H1 (cell line): ENCODE data around the gene HS6ST3. TPM values are rescaled to one million over a fixed set of nuclear protein-coding genes. Genes with fewer than 3 reads are reported as not detected.

ENCODE experiments used
- CTCF ChIA-PET: fragments of 300-600 bp; sonication (Branson Sonifier 250); formaldehyde crosslinking; loops from one replicate; lab custom pipeline; 2021; ENCODE audit not compliant: partially characterized antibody; lab: Charles Lee
- POLR2A ChIA-PET: fragments of 300-600 bp; sonication (Branson Sonifier 250); formaldehyde crosslinking; loops from one replicate; lab custom pipeline; 2021; ENCODE audit warnings: inconsistent platforms; ENCODE audit not compliant: partially characterized antibody; lab: Charles Lee
- DNase-seq, 2 experiments: peaks; one replicate each; pipeline versions ENCODE4 v3.0.0 to v3.0.0-alpha.2; 2010 to 2022; ENCODE audit warnings: low spot score in 2 of 2, low read depth in 1 of 2, mixed read lengths in 1 of 2
- FAIRE-seq: peaks from 2 replicates; lab custom pipeline; 2011; peaks lifted over from hg19 to GRCh38; lab: Jason Lieb, UNC
- H2AFZ ChIP-seq: 2 replicates; pipeline ENCODE4 v1.8.1; 2012; ENCODE audit warnings: low read length, inconsistent platforms
- H2AK5ac ChIP-seq: 2 replicates; pipeline ENCODE4 v1.6.1; 2013; ENCODE audit warnings: low read depth, low read length
- H2BK120ac ChIP-seq: replicated peaks from 2 replicates; pipeline ENCODE3; 2013; ENCODE audit warnings: low read depth, low read length, inconsistent platforms
- H2BK12ac ChIP-seq: 2 replicates; pipeline ENCODE4 v1.6.1; 2013; ENCODE audit warnings: low read depth, low read length
- H2BK15ac ChIP-seq: 2 replicates; pipeline ENCODE4 v1.6.1; 2013; ENCODE audit warnings: low read length
- H2BK20ac ChIP-seq: 2 replicates; pipeline ENCODE4 v1.6.1; 2013; ENCODE audit warnings: low read length
- H2BK5ac ChIP-seq: 2 replicates; pipeline ENCODE4 v1.6.1; 2013; ENCODE audit warnings: low read depth, low read length
- H3K14ac ChIP-seq: 2 replicates; pipeline ENCODE4 v1.6.1; 2013; ENCODE audit warnings: inconsistent platforms; ENCODE audit not compliant: insufficient read length
- H3K18ac ChIP-seq: 2 replicates; pipeline ENCODE4 v1.6.1; 2013; ENCODE audit warnings: low read length; ENCODE audit errors: extremely low read depth
- H3K23ac ChIP-seq: 2 replicates; pipeline ENCODE4 v1.6.1; 2013; ENCODE audit warnings: inconsistent platforms; ENCODE audit not compliant: insufficient read length
- H3K23me2 ChIP-seq: 2 replicates; pipeline ENCODE4 v1.6.1; 2013; ENCODE audit warnings: low read depth, low read length
- H3K27ac ChIP-seq: 2 replicates; pipeline ENCODE4 v1.6.1; 2011; ENCODE audit warnings: low read depth, low read length, inconsistent platforms
- H3K27me3 ChIP-seq, 4 experiments: replicated peaks in 1 of 4; 1 replicate in 1 of 4; 2 replicates in 3 of 4; pipeline versions ENCODE4 v1.6.1 to v1.8.1; 2011 to 2013; ENCODE audit warnings: low read length in 3 of 4, mild to moderate bottlenecking in 3 of 4, inconsistent platforms in 2 of 4, mixed read lengths in 2 of 4, moderate library complexity in 1 of 4; ENCODE audit not compliant: control insufficient read depth in 3 of 4, insufficient read depth in 3 of 4; ENCODE audit errors: extremely low read depth in 1 of 4
- H3K36me3 ChIP-seq, 4 experiments: 2 replicates each; pipeline versions ENCODE4 v1.6.1 to v1.8.1; 2011 to 2013; ENCODE audit warnings: mild to moderate bottlenecking in 4 of 4, low read length in 3 of 4, moderate library complexity in 2 of 4, control low read depth in 1 of 4, inconsistent platforms in 1 of 4; ENCODE audit not compliant: insufficient read depth in 4 of 4, control insufficient read depth in 2 of 4
- H3K4ac ChIP-seq: replicated peaks from 2 replicates; pipeline ENCODE3; 2013; ENCODE audit warnings: low read length, low read depth, mixed read lengths, inconsistent platforms; ENCODE audit not compliant: insufficient read length
- H3K4me1 ChIP-seq, 4 experiments: replicated peaks in 1 of 4; 1 replicate in 1 of 4; 2 replicates in 3 of 4; pipeline versions ENCODE4 v1.6.1 to v1.8.1; 2011 to 2013; ENCODE audit warnings: low read length in 3 of 4, inconsistent platforms in 2 of 4, mixed read lengths in 1 of 4; ENCODE audit not compliant: insufficient read depth in 4 of 4, control insufficient read depth in 3 of 4
- H3K4me2 ChIP-seq, 2 experiments: 2 replicates each; pipeline versions ENCODE4 v1.6.1 to v1.8.1; 2011 to 2013; ENCODE audit warnings: low read depth in 2 of 2, low read length in 2 of 2, control low read depth in 1 of 2, inconsistent platforms in 1 of 2, mild to moderate bottlenecking in 1 of 2; ENCODE audit not compliant: insufficient read depth in 1 of 2
- H3K4me3 ChIP-seq, 4 experiments: fragments of 200-600, 300-600 bp in 1 of 4; sonication (generic), shearing (Covaris generic), sonication (Bioruptor Twin) in 1 of 4; 2 replicates each; pipeline versions ENCODE4 v1.5.1 to v1.8.1; 2011 to 2016; ENCODE audit warnings: low read length in 4 of 4, low read depth in 3 of 4, control low read depth in 2 of 4, inconsistent platforms in 2 of 4, mild to moderate bottlenecking in 2 of 4, mixed read lengths in 1 of 4, moderate library complexity in 1 of 4; ENCODE audit not compliant: insufficient read depth in 2 of 4; ENCODE audit errors: extremely low read depth in 1 of 4
- H3K56ac ChIP-seq: replicated peaks from 2 replicates; pipeline ENCODE3; 2013; ENCODE audit warnings: low read depth, mild to moderate bottlenecking, mixed read lengths, low read length, inconsistent platforms; ENCODE audit not compliant: insufficient read length
- H3K79me1 ChIP-seq: 2 replicates; pipeline ENCODE4 v1.6.1; 2013; ENCODE audit warnings: low read depth, low read length, control low read depth
- H3K79me2 ChIP-seq, 2 experiments: 2 replicates each; pipeline versions ENCODE4 v1.6.1 to v1.8.1; 2012 to 2013; ENCODE audit warnings: low read length in 2 of 2, mild to moderate bottlenecking in 2 of 2, inconsistent platforms in 1 of 2; ENCODE audit not compliant: insufficient read depth in 2 of 2, control insufficient read depth in 1 of 2
- H3K9ac ChIP-seq, 4 experiments: replicated peaks in 1 of 4; 1 replicate in 1 of 4; 2 replicates in 3 of 4; pipeline versions ENCODE4 v1.6.1 to v1.8.1; 2011 to 2013; ENCODE audit warnings: low read depth in 3 of 4, low read length in 3 of 4, control low read depth in 2 of 4, mild to moderate bottlenecking in 2 of 4, moderate library complexity in 2 of 4, inconsistent platforms in 1 of 4; ENCODE audit errors: extremely low read depth in 1 of 4
- H3K9me3 ChIP-seq, 2 experiments: 2 replicates each; pipeline versions ENCODE4 v1.6.1 to v1.8.1; 2012 to 2013; ENCODE audit warnings: mild to moderate bottlenecking in 2 of 2, moderate library complexity in 2 of 2, control low read depth in 1 of 2, inconsistent platforms in 1 of 2, low read depth in 1 of 2, low read length in 1 of 2, mixed read lengths in 1 of 2; ENCODE audit not compliant: insufficient read depth in 2 of 2
- H4K20me1 ChIP-seq, 2 experiments: replicated peaks in 1 of 2; 2 replicates each; pipeline versions ENCODE3 to v1.8.1; 2011 to 2013; ENCODE audit warnings: inconsistent platforms in 2 of 2, low read length in 2 of 2, mild to moderate bottlenecking in 1 of 2; ENCODE audit not compliant: insufficient read depth in 2 of 2, control insufficient read depth in 1 of 2
- H4K5ac ChIP-seq: 2 replicates; pipeline ENCODE4 v1.6.1; 2013; ENCODE audit warnings: low read length, low read depth, mixed read lengths, inconsistent platforms; ENCODE audit not compliant: insufficient read length
- H4K8ac ChIP-seq: 2 replicates; pipeline ENCODE4 v1.8.0; 2013; ENCODE audit warnings: mild to moderate bottlenecking, moderate library complexity, low read length, inconsistent platforms; ENCODE audit not compliant: insufficient read depth; ENCODE audit errors: extremely low read depth
- H4K91ac ChIP-seq: replicated peaks from 2 replicates; pipeline ENCODE3; 2013; ENCODE audit warnings: low read length, mixed read lengths, inconsistent platforms; ENCODE audit not compliant: insufficient read length
- ASH2L ChIP-seq: fragments of 200-600, 300-600 bp; sonication (generic); IDR thresholded peaks from one replicate; pipeline ENCODE4 v1.7.1; 2017; ENCODE audit warnings: low read length
- BACH1 ChIP-seq: IDR thresholded peaks from 2 replicates; pipeline ENCODE4 v1.6.1; 2012; ENCODE audit warnings: low read length, improper control_type of control experiment
- CBX5 ChIP-seq: fragments of 300-800, 300-1000 bp; sonication (generic); IDR thresholded peaks from 2 replicates; pipeline ENCODE4 v1.7.1; 2016; ENCODE audit warnings: antibody characterized with exemption, low read length, low read depth
- EGR1 ChIP-seq: IDR thresholded peaks from 2 replicates; pipeline ENCODE4 v1.6.1; 2011; ENCODE audit warnings: low read depth, low read length, borderline replicate concordance
- GTF2F1 ChIP-seq: IDR thresholded peaks from 2 replicates; pipeline ENCODE4 v1.6.1; 2012; ENCODE audit warnings: low read depth, low read length, improper control_type of control experiment, borderline replicate concordance
- NRF1 ChIP-seq: IDR thresholded peaks from 2 replicates; pipeline ENCODE4 v1.6.1; 2011; ENCODE audit warnings: mild to moderate bottlenecking, low read depth, low read length, improper control_type of control experiment
- POLR2A ChIP-seq, 2 experiments: IDR thresholded peaks; 1 replicate in 1 of 2; 2 replicates in 1 of 2; pipeline ENCODE4 v1.6.1; 2011; ENCODE audit warnings: low read depth in 2 of 2, low read length in 2 of 2, mild to moderate bottlenecking in 2 of 2; ENCODE audit errors: control extremely low read depth in 1 of 2
- POLR2AphosphoS5 ChIP-seq: IDR thresholded peaks from 2 replicates; pipeline ENCODE4 v1.6.1; 2011; ENCODE audit warnings: low read depth, low read length
- RNF2 ChIP-seq: fragments of 200-900, 300-1000 bp; sonication (generic); IDR thresholded peaks from 2 replicates; pipeline ENCODE4 v1.7.1; 2016; ENCODE audit warnings: borderline replicate concordance, low read depth, mild to moderate bottlenecking, antibody characterized with exemption, low read length; ENCODE audit not compliant: poor library complexity, severe bottlenecking; ENCODE audit errors: missing control alignments
- SIRT6 ChIP-seq: IDR thresholded peaks from one replicate; pipeline ENCODE4 v1.7.1; 2012; ENCODE audit warnings: low read length, inconsistent platforms
- SP1 ChIP-seq: IDR thresholded peaks from 2 replicates; pipeline ENCODE4 v1.6.1; 2011; ENCODE audit warnings: low read depth, low read length
- SP4 ChIP-seq: IDR thresholded peaks from 2 replicates; pipeline ENCODE4 v1.6.1; 2012; ENCODE audit warnings: low read length, inconsistent platforms
- SRF ChIP-seq: IDR thresholded peaks from 2 replicates; pipeline ENCODE4 v1.6.1; 2011; ENCODE audit warnings: mild to moderate bottlenecking, low read depth, low read length, moderate library complexity
- TBP ChIP-seq: IDR thresholded peaks from 2 replicates; pipeline ENCODE4 v1.6.1; 2011; ENCODE audit warnings: low read depth, low read length, improper control_type of control experiment
- WGBS, 2 experiments: shearing (Covaris generic) in 1 of 2; methylation state at CpG; one replicate each; pipeline versions ENCODE4 v1.1.6 to v1.1.7; 2013 to 2015; ENCODE audit warnings: low lambda C conversion rate in 2 of 2, mixed read lengths in 2 of 2, inconsistent platforms in 1 of 2, low coverage in 1 of 2, missing lambda C conversion rate in 1 of 2; ENCODE audit not compliant: insufficient replicate concordance in 2 of 2, insufficient coverage in 1 of 2, insufficient read length in 1 of 2; ENCODE audit errors: extremely low coverage in 1 of 2, missing lambda C conversion rate in 1 of 2; 5-methylcytosine and 5-hydroxymethylcytosine counted together
- polyA plus RNA-seq, 7 experiments: library from polyadenylated mRNA; depleted of rRNA in 3 of 7; stranded (reverse) in 5 of 7; unstranded in 2 of 7; fragments of >200 nt in 5 of 7; fragments of 200-250 nt in 2 of 7; gene quantifications; 1 replicate in 5 of 7; 2 replicates in 1 of 7; 4 replicates in 1 of 7; pipeline versions ENCODE4 v1.2.1 to v1.2.3, GENCODE V29; 2011 to 2013; ENCODE audit warnings: missing spikeins in 2 of 7, mixed read lengths in 2 of 7
- total RNA-seq: library from RNA; stranded (reverse); fragmentation: NEBNext Ultra II Directional; extraction: Animal tissue kit (Norgen Biotek cat#: 25700); gene quantifications from 2 replicates; pipeline ENCODE4 v1.2.1, GENCODE V29; 2021
- TF ChIP-seq, protein P1 (sequence below): IDR thresholded peaks from 2 replicates; pipeline ENCODE4 v1.6.1; 2012; ENCODE audit warnings: inconsistent platforms

Gene HS6ST3
- total and polyA plus RNA-seq, 2 of the 8 experiments (the other 6 are each of a cell fraction or from before 2014, with no cell fraction given) = 0.45 to 1.2 TPM

DNA sequence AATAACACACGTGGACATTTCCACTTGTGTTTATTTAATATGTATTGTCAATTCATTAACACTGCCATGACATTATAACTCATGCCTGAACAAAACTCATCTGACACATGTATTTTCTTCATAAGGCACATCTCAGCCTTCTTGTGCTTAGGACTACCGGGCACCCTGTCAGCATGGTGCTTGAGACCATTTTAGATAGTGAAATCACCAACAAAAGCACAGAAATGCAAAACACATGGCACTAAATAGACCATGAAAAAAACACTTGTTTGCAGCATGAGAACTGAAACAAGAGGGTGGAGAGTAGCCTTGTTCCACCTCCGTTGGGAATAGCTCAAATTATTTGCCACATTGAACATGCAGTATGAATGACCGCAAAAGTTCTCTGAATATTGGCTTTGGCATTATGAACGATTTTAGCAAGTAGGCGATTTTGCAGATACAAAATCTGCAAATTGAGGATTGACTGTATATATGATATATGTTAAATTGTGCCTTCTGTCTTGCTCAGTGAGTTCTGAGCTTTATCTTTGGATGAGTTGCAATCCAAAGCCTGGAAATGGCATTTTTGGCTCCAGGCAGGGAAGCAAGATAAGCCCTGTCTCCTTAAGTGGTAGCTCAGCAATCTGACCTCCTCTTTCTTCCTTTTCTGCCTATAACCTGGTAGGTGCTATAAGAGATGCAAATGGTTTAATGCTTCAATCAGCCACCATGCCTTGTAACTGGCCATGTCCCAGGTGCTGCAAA is 328.2 kb downstream of the HS6ST3 start:
- Histone ChIP-seq H4K8ac (no peak overlapping the region), H2BK15ac (no peak overlapping the region), H3K56ac (no peak overlapping the region), H3K14ac (no peak overlapping the region), H2BK20ac (no peak overlapping the region), H2BK5ac (no peak overlapping the region), H4K5ac (no peak overlapping the region), H3K18ac (no peak overlapping the region), H3K23me2 (no peaks in the 10 kb centered on the region), H3K79me2 (no peaks in the 10 kb centered on the region), H3K36me3 (no peaks in the 10 kb centered on the region), H3K4me2 (no peak overlapping the region), H3K27me3 (no peaks in the 10 kb centered on the region), H3K9me3 (no peaks in the 10 kb centered on the region), H3K27ac (no peak overlapping the region), H2AFZ (no peak overlapping the region), H3K4ac (no peak overlapping the region), H4K91ac (no peak overlapping the region), H2BK12ac (no peak overlapping the region), H3K4me1 (peaks cover 0 to 5% (median 0%) of the 10 kb centered on the region in 4 experiments; a peak in 3 of 7 replicates), H3K79me1 (no peaks in the 10 kb centered on the region), H3K9ac (no peak overlapping the region), H3K23ac (no peak overlapping the region), H3K4me3 (no peak overlapping the region), H4K20me1 (no peaks in the 10 kb centered on the region), H2BK120ac (no peak overlapping the region), H2AK5ac (no peak overlapping the region)
- 87% methylated on average over 6 of the region's 6 CpGs; no CpG with 5 or more reads in 1 of the 2 experiments for WGBS, 2 experiments
- CTCF ChIA-PET = interaction anchor here (0.7 to 1.4 kb wide), 3 partner anchors 9 to 86 kb away, joined by 3 to 4 read pairs (median 4); no protein-coding TSS in a partner anchor
- no peak for FAIRE-seq
- DNase-seq = no peak
- POLR2A ChIA-PET = no interaction called here
- TF ChIP-seq GTF2F1 (no peak), ASH2L (no peak), BACH1 (no peak), SIRT6 (no peak), CBX5 (no peak), TBP (no peak), SP4 (no peak), POLR2AphosphoS5 (no peak), SP1 (no peak), EGR1 (no peak), NRF1 (no peak), SRF (no peak), RNF2 (no peak), POLR2A (IDR thresholded peaks at IDR 0.05; ENCODE audit: control extremely low read depth in 1 of 2, low read depth in 2 of 2, low read length in 2 of 2) (no peak)
- TF ChIP-seq, protein P1, sequence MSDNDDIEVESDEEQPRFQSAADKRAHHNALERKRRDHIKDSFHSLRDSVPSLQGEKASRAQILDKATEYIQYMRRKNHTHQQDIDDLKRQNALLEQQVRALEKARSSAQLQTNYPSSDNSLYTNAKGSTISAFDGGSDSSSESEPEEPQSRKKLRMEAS = no peak
